ENCODE measurements around the gene PRKCE.

PRKCE gene

DNA sequence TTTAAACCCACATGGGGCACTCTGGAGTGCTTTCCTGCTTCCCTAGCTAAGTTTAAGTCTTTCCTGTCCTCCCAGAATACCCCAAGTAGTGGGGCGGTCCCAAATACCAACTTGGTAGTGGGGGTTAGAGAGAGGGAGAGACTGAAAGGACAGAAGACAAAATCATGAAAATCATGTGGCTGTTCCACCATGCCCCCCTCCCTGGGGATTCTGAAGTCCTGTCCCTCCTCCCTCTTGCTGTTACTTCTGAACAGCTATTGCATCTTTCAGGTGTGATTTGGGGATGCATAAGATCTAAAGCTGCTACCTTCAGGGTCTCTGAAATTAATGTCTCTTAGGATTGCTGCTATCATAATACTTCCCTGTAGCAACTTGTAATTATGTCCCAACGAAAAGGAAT is 378.9 kb downstream of the PRKCE start:
- TF ChIP-seq, protein P1, sequence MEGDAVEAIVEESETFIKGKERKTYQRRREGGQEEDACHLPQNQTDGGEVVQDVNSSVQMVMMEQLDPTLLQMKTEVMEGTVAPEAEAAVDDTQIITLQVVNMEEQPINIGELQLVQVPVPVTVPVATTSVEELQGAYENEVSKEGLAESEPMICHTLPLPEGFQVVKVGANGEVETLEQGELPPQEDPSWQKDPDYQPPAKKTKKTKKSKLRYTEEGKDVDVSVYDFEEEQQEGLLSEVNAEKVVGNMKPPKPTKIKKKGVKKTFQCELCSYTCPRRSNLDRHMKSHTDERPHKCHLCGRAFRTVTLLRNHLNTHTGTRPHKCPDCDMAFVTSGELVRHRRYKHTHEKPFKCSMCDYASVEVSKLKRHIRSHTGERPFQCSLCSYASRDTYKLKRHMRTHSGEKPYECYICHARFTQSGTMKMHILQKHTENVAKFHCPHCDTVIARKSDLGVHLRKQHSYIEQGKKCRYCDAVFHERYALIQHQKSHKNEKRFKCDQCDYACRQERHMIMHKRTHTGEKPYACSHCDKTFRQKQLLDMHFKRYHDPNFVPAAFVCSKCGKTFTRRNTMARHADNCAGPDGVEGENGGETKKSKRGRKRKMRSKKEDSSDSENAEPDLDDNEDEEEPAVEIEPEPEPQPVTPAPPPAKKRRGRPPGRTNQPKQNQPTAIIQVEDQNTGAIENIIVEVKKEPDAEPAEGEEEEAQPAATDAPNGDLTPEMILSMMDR (IDR thresholded peaks at IDR 0.05; ENCODE audit: low read depth, low read length) = no peak
- DNase-seq (ENCODE audit: low read depth in 2 of 2) = no peak
- no peak overlapping the region for H3K4me3 ChIP-seq (replicated peaks in 1 of 2; ENCODE audit: low read depth in 2 of 2, low read length in 2 of 2)

DNA sequence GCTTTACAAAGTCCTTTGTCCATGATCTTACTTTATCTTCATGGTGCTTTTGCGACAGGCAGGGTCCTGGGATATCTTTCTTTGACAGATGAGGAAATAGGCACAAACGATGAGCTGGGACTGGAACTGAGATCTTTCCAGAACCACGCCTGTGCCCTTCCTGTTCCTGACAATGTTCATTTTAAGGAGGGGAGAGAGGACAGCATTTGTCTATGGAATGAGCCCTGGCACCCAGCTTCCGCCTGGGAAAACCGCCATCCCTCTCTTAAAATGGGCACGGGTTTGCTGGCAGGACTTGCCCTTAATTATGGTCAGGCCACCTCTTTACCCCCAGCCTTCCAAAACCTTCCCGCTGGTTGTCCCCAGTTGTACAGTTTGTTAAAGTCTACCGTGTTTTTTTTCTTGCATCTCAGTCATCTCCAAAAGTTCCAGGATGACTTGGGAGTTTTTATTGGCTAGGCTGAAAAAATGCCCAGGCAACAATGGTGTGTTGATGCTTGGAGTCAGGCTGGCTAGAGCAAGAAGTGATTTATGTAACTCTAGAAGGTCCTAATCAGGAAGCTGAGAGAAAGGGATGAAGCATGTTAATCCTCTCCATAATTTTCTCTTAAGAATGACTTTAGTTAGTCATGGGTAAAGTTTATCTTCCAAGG is 380.8 kb downstream of the PRKCE start:
- no peak for DNase-seq (ENCODE audit: low read depth in 2 of 2)
- H3K4me3 ChIP-seq (replicated peaks in 1 of 2; ENCODE audit: low read depth in 2 of 2, low read length in 2 of 2) = no peak overlapping the region
- TF ChIP-seq, protein P1 (IDR thresholded peaks at IDR 0.05; ENCODE audit: low read depth, low read length) = no peak

DNA sequence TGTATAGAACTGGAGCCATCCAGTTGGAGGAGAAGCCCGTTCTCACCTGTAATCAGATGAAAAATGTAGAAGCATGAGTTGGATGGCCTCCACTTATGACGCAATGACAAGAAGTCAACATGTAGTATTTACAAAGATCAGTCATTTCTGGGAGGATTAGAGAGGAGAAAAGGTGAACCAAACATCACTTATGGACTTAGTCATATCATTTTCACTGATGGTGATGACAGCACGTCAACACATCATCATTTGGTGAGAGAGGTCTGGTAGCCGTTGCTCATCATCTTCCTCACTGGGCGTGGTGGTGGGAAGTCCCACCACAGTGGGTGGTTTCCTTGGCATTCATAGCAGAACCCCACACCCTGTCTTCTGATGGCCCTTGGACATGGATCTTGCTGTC is 381.5 kb downstream of the PRKCE start:
- TF ChIP-seq, protein P1 (IDR thresholded peaks at IDR 0.05; ENCODE audit: low read depth, low read length) = no peak
- DNase-seq (ENCODE audit: low read depth in 2 of 2) = no peak
- no peak overlapping the region for H3K4me3 ChIP-seq (replicated peaks in 1 of 2; ENCODE audit: low read depth in 2 of 2, low read length in 2 of 2)

DNA sequence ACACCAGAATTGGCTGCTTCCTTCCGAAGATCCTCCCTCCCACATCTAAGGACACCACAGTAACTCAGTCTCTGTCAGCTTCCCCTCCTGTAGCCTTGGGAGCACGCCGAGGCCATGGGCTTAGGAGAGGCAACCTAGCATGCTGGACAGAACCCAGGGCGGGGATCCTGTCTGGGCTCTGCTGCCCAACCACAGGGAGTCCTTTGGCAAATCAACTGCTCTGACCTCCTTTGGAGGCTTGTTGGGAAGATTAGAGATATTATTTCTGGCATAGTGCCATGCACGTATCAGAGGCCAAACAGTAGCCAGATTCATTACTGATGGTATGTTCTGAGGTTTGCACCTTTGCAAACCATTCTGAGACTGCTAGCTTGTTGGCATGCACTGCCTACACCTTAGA is 383.1 kb downstream of the PRKCE start:
- H3K4me3 ChIP-seq (replicated peaks in 1 of 2; ENCODE audit: low read depth in 2 of 2, low read length in 2 of 2) = no peak overlapping the region
- TF ChIP-seq, protein P1 (IDR thresholded peaks at IDR 0.05; ENCODE audit: low read depth, low read length) = no peak
- DNase-seq (ENCODE audit: low read depth in 2 of 2) = peak in 1 of 2 donors; percentile 21

DNA sequence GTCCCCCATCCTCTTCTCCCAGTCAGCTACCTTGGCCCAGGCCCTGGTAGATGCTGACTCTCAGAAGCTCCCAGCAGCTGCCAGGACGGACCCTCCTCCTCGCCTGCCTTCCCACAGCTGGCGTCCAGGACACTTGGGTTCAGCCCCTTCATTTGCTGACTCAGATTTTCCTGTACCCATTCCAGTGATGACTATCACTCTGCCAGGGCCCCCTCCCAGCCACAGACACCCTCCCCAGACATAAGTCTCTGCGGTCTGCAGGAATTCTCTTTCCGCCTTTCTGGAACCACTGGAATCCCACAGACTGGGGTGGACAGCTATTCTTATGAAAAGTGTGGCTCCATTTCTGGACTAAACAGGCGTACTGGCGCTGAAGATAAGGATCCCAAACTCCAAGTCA is 385.5 kb downstream of the PRKCE start:
- DNase-seq (ENCODE audit: low read depth in 2 of 2) = peak in 1 of 2 donors; percentile 66
- no peak overlapping the region for H3K4me3 ChIP-seq (replicated peaks in 1 of 2; ENCODE audit: low read depth in 2 of 2, low read length in 2 of 2)
- TF ChIP-seq, protein P1 (IDR thresholded peaks at IDR 0.05; ENCODE audit: low read depth, low read length) = no peak

DNA sequence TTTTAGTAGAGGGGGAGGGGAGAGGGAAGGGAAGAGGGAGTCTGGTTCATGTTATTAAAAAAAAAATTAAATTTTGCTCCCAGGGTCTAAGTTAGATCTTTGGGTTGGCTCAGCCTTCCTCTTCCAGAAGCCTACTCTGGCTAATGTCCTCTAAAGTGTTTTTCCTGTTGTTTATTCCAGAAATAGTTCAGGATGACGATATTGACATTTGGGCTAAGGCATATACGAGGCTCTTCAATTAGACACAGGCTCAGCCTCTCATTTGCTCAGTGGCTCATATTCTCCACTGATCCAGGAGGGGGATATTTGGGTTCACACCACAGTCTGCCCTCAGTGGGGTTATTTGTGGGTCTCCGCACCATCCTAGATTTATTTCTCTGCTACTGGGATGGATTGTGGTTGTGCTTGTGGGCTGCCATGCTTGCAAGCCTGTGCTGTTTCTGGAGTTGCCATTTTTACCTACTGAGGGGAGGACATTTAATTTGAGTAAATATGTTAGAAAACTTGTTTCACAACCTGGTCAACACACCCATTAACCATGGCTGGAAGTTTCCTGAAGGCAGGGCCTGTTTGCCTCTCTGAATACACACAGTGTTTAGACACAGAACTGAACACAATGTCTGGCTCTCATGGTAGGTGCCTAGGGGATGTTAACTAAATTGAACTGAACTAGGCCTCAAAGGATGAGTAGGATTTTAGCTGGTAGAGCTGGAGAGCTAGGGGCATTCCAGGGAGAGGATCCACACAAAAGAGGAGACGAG is 388.2 kb downstream of the PRKCE start:
- TF ChIP-seq, protein P1 (IDR thresholded peaks at IDR 0.05; ENCODE audit: low read depth, low read length) = no peak
- no peak overlapping the region for H3K4me3 ChIP-seq (replicated peaks in 1 of 2; ENCODE audit: low read depth in 2 of 2, low read length in 2 of 2)
- DNase-seq (ENCODE audit: low read depth in 2 of 2) = no peak
